HCT116 (cell line): ENCODE results near the gene CERS2. TPM values are rescaled to one million over a fixed set of nuclear protein-coding genes. Genes with fewer than 3 reads are reported as not detected.

Source experiments
- ATAC-seq: fragments of 200-7000 bp; cut with Tn5 transposase; 2 replicates; pipeline ENCODE4 v1.9.1; 2020; ENCODE audit warnings: mild to moderate bottlenecking, moderate library complexity
- BruUV-seq: library from RNA; stranded (reverse); fragments of 400-500 nt; replicated peaks from 2 replicates; lab custom pipeline; 2021; lab: Mats Ljungman, UMichigan
- CTCF ChIA-PET: fragments of 300-600 bp; sonication (Branson Sonifier 250); formaldehyde crosslinking; loops from one replicate; lab custom pipeline; 2021; ENCODE audit warnings: antibody characterized with exemption; lab: Charles Lee
- POLR2A ChIA-PET: fragments of 300-600, 350-600 bp; sonication (Branson Sonifier 250); formaldehyde crosslinking; loops from one replicate; lab custom pipeline; 2021; ENCODE audit warnings: antibody characterized with exemption; lab: Charles Lee
- RAD21 ChIA-PET, 2 experiments: fragments of 300-600 bp; sonication (Branson Sonifier 250); formaldehyde crosslinking; loops; one replicate each; lab custom pipeline; 2023; ENCODE audit warnings: low total read pairs in 2 of 2; ENCODE audit not compliant: uncharacterized antibody in 2 of 2, unreplicated experiment in 2 of 2, low non-redundant PET in 1 of 2; lab: Charles Lee
- DNase-seq: peaks from one replicate; pipeline ENCODE4 v3.0.0-alpha.2; 2010; ENCODE audit warnings: low read depth, low spot score
- H2AFZ ChIP-seq: fragments of 200-600 bp; shearing (Covaris generic), sonication (generic); 2 replicates; pipeline ENCODE4 v1.6.1; 2017; ENCODE audit warnings: low read depth, mixed run types, mixed read lengths, antibody characterized with exemption, low read length; ENCODE audit not compliant: poor library complexity, severe bottlenecking
- H3K27ac ChIP-seq: 2 replicates; pipeline ENCODE4 v1.5.1; 2012; ENCODE audit warnings: low read depth, low read length
- H3K27me3 ChIP-seq: fragments of 200-600 bp; sonication (generic); 2 replicates; pipeline ENCODE4 v1.6.1; 2016; ENCODE audit warnings: mixed run types, low read length, mixed read lengths; ENCODE audit not compliant: insufficient read depth
- H3K36me3 ChIP-seq, 2 experiments: fragments of 200-500 bp in 1 of 2; fragments of 200-600 bp in 1 of 2; sonication (Bioruptor generic) in 1 of 2; sonication (generic) in 1 of 2; 2 replicates each; pipeline versions ENCODE4 v1.5.1 to v1.6.1; 2014 to 2016; ENCODE audit warnings: low read length in 2 of 2, inconsistent platforms in 1 of 2, mixed read lengths in 1 of 2, mixed run types in 1 of 2; ENCODE audit not compliant: insufficient read depth in 2 of 2, control insufficient read depth in 1 of 2
- H3K4me1 ChIP-seq, 2 experiments: fragments of 200-600 bp in 1 of 2; sonication (generic) in 1 of 2; 2 replicates each; pipeline versions ENCODE4 v1.5.1 to v1.6.1; 2012 to 2017; ENCODE audit warnings: low read length in 2 of 2, inconsistent platforms in 1 of 2, mild to moderate bottlenecking in 1 of 2, mixed read lengths in 1 of 2, mixed run types in 1 of 2, moderate library complexity in 1 of 2; ENCODE audit not compliant: insufficient read depth in 2 of 2, control insufficient read depth in 1 of 2
- H3K4me2 ChIP-seq: fragments of 200-600 bp; sonication (generic); 2 replicates; pipeline ENCODE4 v1.6.1; 2017; ENCODE audit warnings: mixed run types, low read length, mixed read lengths
- H3K4me3 ChIP-seq, 2 experiments: fragments of 200-600 bp in 1 of 2; sonication (generic) in 1 of 2; replicated peaks in 1 of 2; 2 replicates each; pipeline ENCODE4 v1.5.1; 2011 to 2016; ENCODE audit warnings: low read length in 2 of 2, control low read depth in 1 of 2, low read depth in 1 of 2, mild to moderate bottlenecking in 1 of 2, mixed read lengths in 1 of 2, mixed run types in 1 of 2
- H3K79me2 ChIP-seq: fragments of 200-600 bp; sonication (generic); 2 replicates; pipeline ENCODE4 v1.6.1; 2017; ENCODE audit warnings: mild to moderate bottlenecking, mixed run types, low read length, moderate library complexity, mixed read lengths; ENCODE audit not compliant: insufficient read depth
- H3K9ac ChIP-seq: fragments of 200-600 bp; sonication (generic); 2 replicates; pipeline ENCODE4 v1.6.1; 2016; ENCODE audit warnings: low read length, mixed read lengths
- H3K9me2 ChIP-seq: fragments of 200-600 bp; sonication (generic), shearing (Covaris generic); 2 replicates; pipeline ENCODE4 v1.6.1; 2017; ENCODE audit warnings: mixed run types, mild to moderate bottlenecking, moderate library complexity; ENCODE audit not compliant: insufficient read depth
- H3K9me3 ChIP-seq, 2 experiments: fragments of 200-500 bp in 1 of 2; fragments of 200-600 bp in 1 of 2; sonication (Bioruptor generic) in 1 of 2; sonication (generic) in 1 of 2; 2 replicates each; pipeline ENCODE4 v1.6.1; 2014 to 2017; ENCODE audit warnings: low read length in 2 of 2, mixed read lengths in 2 of 2, inconsistent platforms in 1 of 2, low read depth in 1 of 2, mild to moderate bottlenecking in 1 of 2, mixed run types in 1 of 2, moderate library complexity in 1 of 2; ENCODE audit not compliant: control insufficient read depth in 1 of 2, insufficient read depth in 1 of 2
- H4K20me1 ChIP-seq: fragments of 200-600 bp; sonication (generic), shearing (Covaris generic); 2 replicates; pipeline ENCODE4 v1.6.1; 2017; ENCODE audit warnings: mixed run types, mild to moderate bottlenecking, moderate library complexity; ENCODE audit not compliant: insufficient read depth
- CEBPB ChIP-seq: IDR thresholded peaks from 2 replicates; pipeline ENCODE4 v1.6.1; 2012; ENCODE audit warnings: low read depth
- EGR1 ChIP-seq: IDR thresholded peaks from 2 replicates; pipeline ENCODE4 v1.6.1; 2012; ENCODE audit warnings: low read depth
- FOSL1 ChIP-seq: IDR thresholded peaks from 2 replicates; pipeline ENCODE4 v1.6.1; 2012; ENCODE audit warnings: low read depth
- POLR2AphosphoS5 ChIP-seq: IDR thresholded peaks from 2 replicates; pipeline ENCODE4 v1.6.1; 2011; ENCODE audit warnings: mild to moderate bottlenecking, low read depth, low read length, moderate library complexity
- SIN3A ChIP-seq: IDR thresholded peaks from 2 replicates; pipeline ENCODE4 v1.6.1; 2012; ENCODE audit warnings: low read depth
- SP1 ChIP-seq: IDR thresholded peaks from 2 replicates; pipeline ENCODE4 v1.6.1; 2012; ENCODE audit warnings: low read depth
- TCF7L2 ChIP-seq: IDR thresholded peaks from 2 replicates; pipeline ENCODE4 v1.7.0; 2011; ENCODE audit warnings: borderline replicate concordance, inconsistent platforms; ENCODE audit not compliant: insufficient read depth, insufficient read length; ENCODE audit errors: extremely low read depth
- ZFX ChIP-seq: fragments of 450-650 bp; IDR thresholded peaks from 2 replicates; pipeline ENCODE4 v1.6.1; 2017
- intact Hi-C: fragments of 100-400 bp; cut with micrococcal nuclease; formaldehyde crosslinking; loops from 2 replicates; pipeline ENCODE4 v1.10.0; 2022
- total RNA-seq: library from RNA; stranded (reverse); gene quantifications from one replicate; pipeline ENCODE4 v1.2.1, GENCODE V29; 2021; ENCODE audit not compliant: unreplicated experiment
- TF ChIP-seq, protein P1 (sequence below): IDR thresholded peaks from 2 replicates; pipeline ENCODE4 v1.6.1; 2011; ENCODE audit warnings: mild to moderate bottlenecking, low read length, moderate library complexity; ENCODE audit not compliant: insufficient replicate concordance; ENCODE audit errors: extremely low read depth
- TF ChIP-seq, protein P2 (sequence below): IDR thresholded peaks from 2 replicates; pipeline ENCODE4 v1.6.1; 2012
- TF ChIP-seq, protein P3 (sequence below): IDR thresholded peaks from 2 replicates; pipeline ENCODE4 v1.6.1; 2012; ENCODE audit warnings: low read depth
- TF ChIP-seq, protein P4 (sequence below), 3 experiments: fragments of 200-600 bp in 1 of 3; sonication (generic) in 1 of 3; IDR thresholded peaks in 2 of 3; conservative IDR thresholded peaks in 1 of 3; 2 replicates each; pipeline ENCODE4 v1.5.1; 2012 to 2017; ENCODE audit warnings: low read depth in 2 of 3, low read length in 2 of 3, antibody characterized with exemption in 1 of 3, borderline replicate concordance in 1 of 3, control low read depth in 1 of 3, mild to moderate bottlenecking in 1 of 3, mixed read lengths in 1 of 3, mixed run types in 1 of 3, moderate library complexity in 1 of 3; ENCODE audit not compliant: insufficient read depth in 1 of 3
- TF ChIP-seq, protein P5 (sequence below): IDR thresholded peaks from 2 replicates; pipeline ENCODE4 v1.6.1; 2012

CERS2 gene
- total RNA-seq, 1 experiment from 2014 or later = 218 TPM

DNA sequence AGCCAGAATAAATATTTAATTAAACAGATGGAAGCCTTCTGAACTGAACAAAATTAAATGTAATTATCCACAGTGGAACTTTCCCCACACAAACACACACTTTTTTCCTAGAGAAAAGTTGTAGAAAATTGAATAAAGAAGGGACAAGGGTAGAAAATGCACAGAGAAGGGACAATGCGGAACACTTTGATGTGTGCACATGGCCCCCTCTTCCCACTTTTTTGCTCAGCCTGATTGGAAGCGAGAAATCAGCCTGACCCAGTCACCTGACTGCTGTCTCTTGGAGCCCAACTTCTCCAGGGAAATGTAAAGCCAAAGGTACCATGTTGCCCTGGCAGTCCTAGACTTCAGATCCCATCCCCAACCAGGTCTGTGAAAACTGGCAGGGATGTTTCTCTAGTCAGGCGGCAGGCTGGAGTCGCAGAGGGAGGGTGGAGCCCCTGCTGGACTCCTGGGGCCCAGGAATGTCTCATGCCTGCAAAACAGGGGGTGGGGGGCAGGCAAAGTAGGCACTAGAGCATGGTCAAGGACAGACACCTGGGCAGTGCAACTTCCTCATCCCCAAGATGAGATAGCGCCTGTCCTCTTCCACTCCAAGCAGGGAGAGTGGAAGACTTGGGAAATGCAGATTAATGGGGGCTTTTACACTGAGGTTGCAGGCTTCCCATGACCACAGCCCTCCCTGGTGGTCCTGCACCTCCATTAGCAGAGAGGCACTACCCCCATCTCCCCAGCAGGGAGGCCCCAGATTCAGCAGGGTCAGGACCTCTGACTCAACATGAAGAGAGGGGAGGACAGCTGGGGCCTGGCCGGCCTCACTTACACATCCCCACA is 2.8 kb downstream of the CERS2 start:
- Histone ChIP-seq H4K20me1 (0 out of 2 replicates have a peak, but pooled peaks cover 4% of the 10 kb centered on the region), H3K27ac (peak overlapping the region; percentile 27; the same call in 1 of the 2 replicates), H3K79me2 (peaks cover 63% of the 10 kb centered on the region), H3K36me3 (peaks cover 10 to 24% of the 10 kb centered on the region in 2 experiments), H3K4me2 (peak overlapping the region; percentile 89), H3K9me2 (no peaks in the 10 kb centered on the region), H3K27me3 (no peaks in the 10 kb centered on the region), H3K4me3 (no peak overlapping the region), H3K4me1 (peaks cover 35 to 47% of the 10 kb centered on the region in 2 experiments), H3K9me3 (no peaks in the 10 kb centered on the region), H3K9ac (peak overlapping the region; percentile 92; the same call in 1 of the 2 replicates), H2AFZ (no peak overlapping the region)
- RAD21 ChIA-PET = no interaction called here
- TF ChIP-seq ZFX (no peak), TCF7L2 (no peak), SP1 (no peak), SIN3A (no peak), EGR1 (no peak), POLR2AphosphoS5 (no peak), FOSL1 (no peak), CEBPB (no peak)
- TF ChIP-seq, protein P1, sequence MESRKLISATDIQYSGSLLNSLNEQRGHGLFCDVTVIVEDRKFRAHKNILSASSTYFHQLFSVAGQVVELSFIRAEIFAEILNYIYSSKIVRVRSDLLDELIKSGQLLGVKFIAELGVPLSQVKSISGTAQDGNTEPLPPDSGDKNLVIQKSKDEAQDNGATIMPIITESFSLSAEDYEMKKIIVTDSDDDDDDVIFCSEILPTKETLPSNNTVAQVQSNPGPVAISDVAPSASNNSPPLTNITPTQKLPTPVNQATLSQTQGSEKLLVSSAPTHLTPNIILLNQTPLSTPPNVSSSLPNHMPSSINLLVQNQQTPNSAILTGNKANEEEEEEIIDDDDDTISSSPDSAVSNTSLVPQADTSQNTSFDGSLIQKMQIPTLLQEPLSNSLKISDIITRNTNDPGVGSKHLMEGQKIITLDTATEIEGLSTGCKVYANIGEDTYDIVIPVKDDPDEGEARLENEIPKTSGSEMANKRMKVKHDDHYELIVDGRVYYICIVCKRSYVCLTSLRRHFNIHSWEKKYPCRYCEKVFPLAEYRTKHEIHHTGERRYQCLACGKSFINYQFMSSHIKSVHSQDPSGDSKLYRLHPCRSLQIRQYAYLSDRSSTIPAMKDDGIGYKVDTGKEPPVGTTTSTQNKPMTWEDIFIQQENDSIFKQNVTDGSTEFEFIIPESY = no peak
- TF ChIP-seq, protein P2, sequence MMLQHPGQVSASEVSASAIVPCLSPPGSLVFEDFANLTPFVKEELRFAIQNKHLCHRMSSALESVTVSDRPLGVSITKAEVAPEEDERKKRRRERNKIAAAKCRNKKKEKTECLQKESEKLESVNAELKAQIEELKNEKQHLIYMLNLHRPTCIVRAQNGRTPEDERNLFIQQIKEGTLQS = no peak
- TF ChIP-seq, protein P3, sequence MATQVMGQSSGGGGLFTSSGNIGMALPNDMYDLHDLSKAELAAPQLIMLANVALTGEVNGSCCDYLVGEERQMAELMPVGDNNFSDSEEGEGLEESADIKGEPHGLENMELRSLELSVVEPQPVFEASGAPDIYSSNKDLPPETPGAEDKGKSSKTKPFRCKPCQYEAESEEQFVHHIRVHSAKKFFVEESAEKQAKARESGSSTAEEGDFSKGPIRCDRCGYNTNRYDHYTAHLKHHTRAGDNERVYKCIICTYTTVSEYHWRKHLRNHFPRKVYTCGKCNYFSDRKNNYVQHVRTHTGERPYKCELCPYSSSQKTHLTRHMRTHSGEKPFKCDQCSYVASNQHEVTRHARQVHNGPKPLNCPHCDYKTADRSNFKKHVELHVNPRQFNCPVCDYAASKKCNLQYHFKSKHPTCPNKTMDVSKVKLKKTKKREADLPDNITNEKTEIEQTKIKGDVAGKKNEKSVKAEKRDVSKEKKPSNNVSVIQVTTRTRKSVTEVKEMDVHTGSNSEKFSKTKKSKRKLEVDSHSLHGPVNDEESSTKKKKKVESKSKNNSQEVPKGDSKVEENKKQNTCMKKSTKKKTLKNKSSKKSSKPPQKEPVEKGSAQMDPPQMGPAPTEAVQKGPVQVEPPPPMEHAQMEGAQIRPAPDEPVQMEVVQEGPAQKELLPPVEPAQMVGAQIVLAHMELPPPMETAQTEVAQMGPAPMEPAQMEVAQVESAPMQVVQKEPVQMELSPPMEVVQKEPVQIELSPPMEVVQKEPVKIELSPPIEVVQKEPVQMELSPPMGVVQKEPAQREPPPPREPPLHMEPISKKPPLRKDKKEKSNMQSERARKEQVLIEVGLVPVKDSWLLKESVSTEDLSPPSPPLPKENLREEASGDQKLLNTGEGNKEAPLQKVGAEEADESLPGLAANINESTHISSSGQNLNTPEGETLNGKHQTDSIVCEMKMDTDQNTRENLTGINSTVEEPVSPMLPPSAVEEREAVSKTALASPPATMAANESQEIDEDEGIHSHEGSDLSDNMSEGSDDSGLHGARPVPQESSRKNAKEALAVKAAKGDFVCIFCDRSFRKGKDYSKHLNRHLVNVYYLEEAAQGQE = no peak
- TF ChIP-seq, protein P4, sequence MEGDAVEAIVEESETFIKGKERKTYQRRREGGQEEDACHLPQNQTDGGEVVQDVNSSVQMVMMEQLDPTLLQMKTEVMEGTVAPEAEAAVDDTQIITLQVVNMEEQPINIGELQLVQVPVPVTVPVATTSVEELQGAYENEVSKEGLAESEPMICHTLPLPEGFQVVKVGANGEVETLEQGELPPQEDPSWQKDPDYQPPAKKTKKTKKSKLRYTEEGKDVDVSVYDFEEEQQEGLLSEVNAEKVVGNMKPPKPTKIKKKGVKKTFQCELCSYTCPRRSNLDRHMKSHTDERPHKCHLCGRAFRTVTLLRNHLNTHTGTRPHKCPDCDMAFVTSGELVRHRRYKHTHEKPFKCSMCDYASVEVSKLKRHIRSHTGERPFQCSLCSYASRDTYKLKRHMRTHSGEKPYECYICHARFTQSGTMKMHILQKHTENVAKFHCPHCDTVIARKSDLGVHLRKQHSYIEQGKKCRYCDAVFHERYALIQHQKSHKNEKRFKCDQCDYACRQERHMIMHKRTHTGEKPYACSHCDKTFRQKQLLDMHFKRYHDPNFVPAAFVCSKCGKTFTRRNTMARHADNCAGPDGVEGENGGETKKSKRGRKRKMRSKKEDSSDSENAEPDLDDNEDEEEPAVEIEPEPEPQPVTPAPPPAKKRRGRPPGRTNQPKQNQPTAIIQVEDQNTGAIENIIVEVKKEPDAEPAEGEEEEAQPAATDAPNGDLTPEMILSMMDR (IDR thresholded peaks at IDR 0.05 in 2 of 3, conservative IDR thresholded peaks at IDR 0.05 in 1 of 3; ENCODE audit: borderline replicate concordance in 1 of 3, insufficient read depth in 1 of 3, low read depth in 2 of 3, low read length in 2 of 3) = no peak
- TF ChIP-seq, protein P5, sequence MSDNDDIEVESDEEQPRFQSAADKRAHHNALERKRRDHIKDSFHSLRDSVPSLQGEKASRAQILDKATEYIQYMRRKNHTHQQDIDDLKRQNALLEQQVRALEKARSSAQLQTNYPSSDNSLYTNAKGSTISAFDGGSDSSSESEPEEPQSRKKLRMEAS = no peak
- BruUV-seq = no TSS peak
- CTCF ChIA-PET = no interaction called here
- POLR2A ChIA-PET = no interaction called here
- intact Hi-C loops = no loop called here
- DNase-seq (no peak), ATAC-seq (no peak)
